H1 (cell line): ENCODE measurements around the gene ATP4A. TPM values are rescaled to one million over a fixed set of nuclear protein-coding genes. Genes with fewer than 3 reads are reported as not detected.

ENCODE experiments used
- BACH1 ChIP-seq: IDR thresholded peaks from 2 replicates; pipeline ENCODE4 v1.6.1; 2012; ENCODE audit warnings: low read length, improper control_type of control experiment
- SIN3A ChIP-seq, 2 experiments: IDR thresholded peaks in 1 of 2; conservative IDR thresholded peaks in 1 of 2; 2 replicates each; pipeline ENCODE4 v1.6.1; 2011 to 2012; ENCODE audit warnings: low read length in 2 of 2, improper control_type of control experiment in 1 of 2, low read depth in 1 of 2, mild to moderate bottlenecking in 1 of 2
- polyA plus RNA-seq, 7 experiments: library from polyadenylated mRNA; depleted of rRNA in 3 of 7; stranded (reverse) in 5 of 7; unstranded in 2 of 7; fragments of >200 nt in 5 of 7; fragments of 200-250 nt in 2 of 7; gene quantifications; 1 replicate in 5 of 7; 2 replicates in 1 of 7; 4 replicates in 1 of 7; pipeline versions ENCODE4 v1.2.1 to v1.2.3, GENCODE V29; 2011 to 2013; ENCODE audit warnings: missing spikeins in 2 of 7, mixed read lengths in 2 of 7
- total RNA-seq: library from RNA; stranded (reverse); fragmentation: NEBNext Ultra II Directional; extraction: Animal tissue kit (Norgen Biotek cat#: 25700); gene quantifications from 2 replicates; pipeline ENCODE4 v1.2.1, GENCODE V29; 2021
- TF ChIP-seq, protein P1 (sequence below): IDR thresholded peaks from 2 replicates; pipeline ENCODE4 v1.6.1; 2012; ENCODE audit warnings: low read length, inconsistent platforms

Gene ATP4A
- total and polyA plus RNA-seq, 2 of the 8 experiments (the other 6 are each of a cell fraction or from before 2014, with no cell fraction given) = 0.50 to 1.2 TPM

GRCh38 chr19:35565016-35565856 is 1.8 kb upstream of the ATP4A start (continued):
- TF ChIP-seq SIN3A (conservative IDR thresholded peaks at IDR 0.05 in 1 of 2, IDR thresholded peaks at IDR 0.05 in 1 of 2; ENCODE audit: low read depth in 1 of 2, low read length in 2 of 2) (no peak), BACH1 (no peak)
- TF ChIP-seq, protein P1, sequence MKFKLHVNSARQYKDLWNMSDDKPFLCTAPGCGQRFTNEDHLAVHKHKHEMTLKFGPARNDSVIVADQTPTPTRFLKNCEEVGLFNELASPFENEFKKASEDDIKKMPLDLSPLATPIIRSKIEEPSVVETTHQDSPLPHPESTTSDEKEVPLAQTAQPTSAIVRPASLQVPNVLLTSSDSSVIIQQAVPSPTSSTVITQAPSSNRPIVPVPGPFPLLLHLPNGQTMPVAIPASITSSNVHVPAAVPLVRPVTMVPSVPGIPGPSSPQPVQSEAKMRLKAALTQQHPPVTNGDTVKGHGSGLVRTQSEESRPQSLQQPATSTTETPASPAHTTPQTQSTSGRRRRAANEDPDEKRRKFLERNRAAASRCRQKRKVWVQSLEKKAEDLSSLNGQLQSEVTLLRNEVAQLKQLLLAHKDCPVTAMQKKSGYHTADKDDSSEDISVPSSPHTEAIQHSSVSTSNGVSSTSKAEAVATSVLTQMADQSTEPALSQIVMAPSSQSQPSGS = no peak
